ENCODE data around the gene ARHGAP32. TPM values are rescaled to one million over a fixed set of nuclear protein-coding genes. Genes with fewer than 3 reads are reported as not detected.

ARHGAP32 gene
- total RNA-seq, 1 donor, result 20.1 TPM

DNA sequence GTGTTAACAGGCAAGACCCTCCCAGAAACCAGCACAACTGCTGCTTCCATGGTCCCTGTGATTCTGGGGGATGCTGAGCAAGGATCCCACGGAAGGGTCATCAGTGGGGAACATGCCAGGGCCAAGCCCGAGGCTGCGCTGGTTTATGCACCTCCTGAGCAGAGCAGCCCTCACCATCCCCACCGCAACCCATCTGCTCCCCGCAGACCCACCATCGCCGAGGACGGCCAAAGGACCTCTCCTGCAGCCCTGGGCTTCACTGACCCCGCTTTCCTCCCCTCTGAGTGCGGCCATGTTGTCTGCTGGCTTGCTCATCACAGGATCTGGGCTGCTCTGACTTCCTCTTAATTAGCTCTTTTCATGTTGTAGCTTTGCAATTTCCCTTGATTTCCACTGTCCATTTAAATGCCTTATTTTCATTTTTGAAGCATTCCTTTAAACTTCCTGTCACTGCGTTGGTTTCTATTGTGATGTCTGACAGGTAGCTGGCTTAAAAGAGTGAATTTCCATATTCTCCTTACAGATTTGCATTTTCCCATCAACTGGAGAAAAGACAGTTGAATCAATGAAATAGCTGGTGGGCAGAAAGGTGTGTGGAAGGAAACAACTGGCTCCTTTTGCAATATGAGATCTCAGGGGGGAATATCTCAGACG, 264.3 kb downstream of the ARHGAP32 start:
- TF ChIP-seq, protein P1, sequence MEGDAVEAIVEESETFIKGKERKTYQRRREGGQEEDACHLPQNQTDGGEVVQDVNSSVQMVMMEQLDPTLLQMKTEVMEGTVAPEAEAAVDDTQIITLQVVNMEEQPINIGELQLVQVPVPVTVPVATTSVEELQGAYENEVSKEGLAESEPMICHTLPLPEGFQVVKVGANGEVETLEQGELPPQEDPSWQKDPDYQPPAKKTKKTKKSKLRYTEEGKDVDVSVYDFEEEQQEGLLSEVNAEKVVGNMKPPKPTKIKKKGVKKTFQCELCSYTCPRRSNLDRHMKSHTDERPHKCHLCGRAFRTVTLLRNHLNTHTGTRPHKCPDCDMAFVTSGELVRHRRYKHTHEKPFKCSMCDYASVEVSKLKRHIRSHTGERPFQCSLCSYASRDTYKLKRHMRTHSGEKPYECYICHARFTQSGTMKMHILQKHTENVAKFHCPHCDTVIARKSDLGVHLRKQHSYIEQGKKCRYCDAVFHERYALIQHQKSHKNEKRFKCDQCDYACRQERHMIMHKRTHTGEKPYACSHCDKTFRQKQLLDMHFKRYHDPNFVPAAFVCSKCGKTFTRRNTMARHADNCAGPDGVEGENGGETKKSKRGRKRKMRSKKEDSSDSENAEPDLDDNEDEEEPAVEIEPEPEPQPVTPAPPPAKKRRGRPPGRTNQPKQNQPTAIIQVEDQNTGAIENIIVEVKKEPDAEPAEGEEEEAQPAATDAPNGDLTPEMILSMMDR (IDR thresholded peaks at IDR 0.05; ENCODE audit: insufficient read depth, low read length), result no peak
- no peak for DNase-seq (ENCODE audit: low read depth)

DNA sequence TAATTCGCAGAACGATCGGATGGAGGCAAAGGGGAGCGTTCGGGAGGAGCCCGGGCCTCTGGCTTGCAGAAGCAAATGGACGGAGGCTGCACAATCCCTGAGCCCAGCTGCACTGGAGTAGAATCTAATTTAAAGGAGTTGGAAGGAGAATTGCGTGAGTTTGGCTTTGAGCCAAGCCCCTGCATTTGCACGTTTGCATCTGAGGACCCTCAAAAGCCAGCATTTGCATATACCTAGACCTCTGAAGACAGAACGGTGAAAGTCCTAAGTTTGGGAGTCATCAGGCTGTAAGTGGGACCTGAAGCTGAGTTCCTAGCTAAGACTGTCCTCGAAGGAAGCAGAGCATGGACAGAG, 265.0 kb downstream of the ARHGAP32 start:
- TF ChIP-seq, protein P1 (IDR thresholded peaks at IDR 0.05; ENCODE audit: insufficient read depth, low read length), result no peak
- no peak for DNase-seq (ENCODE audit: low read depth)
- H3K4me3 ChIP-seq (ENCODE audit: low read depth, low read length), result no peak overlapping the region

More for the DNA sequence above, 264.3 kb downstream of the ARHGAP32 start:
- H3K4me3 ChIP-seq (ENCODE audit: low read depth, low read length), result no peak overlapping the region

DNA sequence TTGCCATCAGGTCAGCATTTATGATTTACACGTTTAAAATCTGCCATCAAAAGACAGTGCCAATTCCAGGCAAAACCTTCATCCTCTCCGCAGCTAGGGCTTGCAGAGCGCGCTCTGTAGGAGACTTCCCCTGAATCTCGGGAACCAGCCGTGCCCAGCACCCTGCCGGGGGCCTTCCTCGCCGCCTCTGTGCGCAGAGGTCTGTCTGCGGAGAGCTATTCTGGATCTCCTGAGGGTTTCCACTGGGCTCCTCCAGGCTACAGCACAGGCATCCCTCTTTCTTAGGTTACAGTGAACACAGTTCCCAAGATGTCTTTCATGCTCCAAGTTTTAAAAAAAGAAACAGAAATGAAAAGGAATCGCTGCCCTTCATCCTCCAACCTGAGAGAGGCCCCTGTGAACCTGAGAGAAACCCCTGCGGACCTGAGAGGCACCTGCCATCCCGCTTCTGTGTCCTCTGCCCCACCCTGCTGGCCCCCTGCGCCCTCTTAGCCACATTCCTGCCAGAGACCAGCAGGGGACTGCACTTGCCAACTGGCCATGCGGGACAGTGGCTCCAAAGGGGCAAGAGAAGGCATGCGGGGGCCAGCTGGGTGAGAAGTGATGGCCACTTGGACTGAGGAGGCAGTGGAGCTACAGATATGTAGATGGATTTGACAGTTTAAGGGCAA, 265.6 kb downstream of the ARHGAP32 start:
- TF ChIP-seq, protein P1 (IDR thresholded peaks at IDR 0.05; ENCODE audit: insufficient read depth, low read length), result no peak
- DNase-seq (ENCODE audit: low read depth), result no peak
- H3K4me3 ChIP-seq (ENCODE audit: low read depth, low read length), result no peak overlapping the region

DNA sequence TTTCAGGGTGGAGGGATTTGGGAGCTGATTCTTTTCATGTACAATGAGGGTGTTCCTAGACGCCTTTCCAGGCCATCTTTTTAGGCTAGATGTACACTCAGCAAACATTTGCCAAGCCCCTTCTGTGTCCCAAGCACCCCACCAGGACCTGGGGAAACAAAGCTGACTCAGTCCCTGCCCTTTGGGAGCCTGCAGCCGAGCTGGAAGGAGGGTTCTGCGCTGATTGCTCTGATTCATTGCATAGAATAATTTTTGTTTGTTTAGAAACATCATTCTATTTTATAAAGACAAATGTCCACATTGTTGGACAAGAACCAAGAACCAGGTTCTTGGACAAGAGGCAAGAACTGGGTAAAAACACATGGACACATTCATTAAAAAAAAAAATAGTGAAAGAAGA, 266.1 kb downstream of the ARHGAP32 start:
- TF ChIP-seq, protein P1 (IDR thresholded peaks at IDR 0.05; ENCODE audit: insufficient read depth, low read length), result no peak
- no peak for DNase-seq (ENCODE audit: low read depth)
- H3K4me3 ChIP-seq (ENCODE audit: low read depth, low read length), result no peak overlapping the region

DNA sequence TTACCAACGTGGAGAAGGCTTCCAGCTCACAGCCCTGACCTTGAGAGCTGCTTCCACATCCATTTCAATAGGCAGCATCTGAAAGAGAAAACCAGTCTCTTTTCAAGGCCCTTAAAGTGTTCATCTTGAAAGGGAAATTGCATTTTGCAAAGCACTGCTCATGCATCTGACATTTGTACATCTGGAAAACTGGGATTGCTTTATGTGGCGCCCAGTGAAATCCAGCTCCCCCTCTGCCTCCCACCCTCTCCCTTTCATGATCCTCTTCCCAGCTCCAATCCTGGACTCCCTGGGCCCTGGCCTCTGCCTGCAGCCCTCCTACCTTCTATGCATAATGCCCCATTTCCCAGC, 266.9 kb downstream of the ARHGAP32 start:
- no peak overlapping the region for H3K4me3 ChIP-seq (ENCODE audit: low read depth, low read length)
- no peak for DNase-seq (ENCODE audit: low read depth)
- TF ChIP-seq, protein P1 (IDR thresholded peaks at IDR 0.05; ENCODE audit: insufficient read depth, low read length), result no peak

DNA sequence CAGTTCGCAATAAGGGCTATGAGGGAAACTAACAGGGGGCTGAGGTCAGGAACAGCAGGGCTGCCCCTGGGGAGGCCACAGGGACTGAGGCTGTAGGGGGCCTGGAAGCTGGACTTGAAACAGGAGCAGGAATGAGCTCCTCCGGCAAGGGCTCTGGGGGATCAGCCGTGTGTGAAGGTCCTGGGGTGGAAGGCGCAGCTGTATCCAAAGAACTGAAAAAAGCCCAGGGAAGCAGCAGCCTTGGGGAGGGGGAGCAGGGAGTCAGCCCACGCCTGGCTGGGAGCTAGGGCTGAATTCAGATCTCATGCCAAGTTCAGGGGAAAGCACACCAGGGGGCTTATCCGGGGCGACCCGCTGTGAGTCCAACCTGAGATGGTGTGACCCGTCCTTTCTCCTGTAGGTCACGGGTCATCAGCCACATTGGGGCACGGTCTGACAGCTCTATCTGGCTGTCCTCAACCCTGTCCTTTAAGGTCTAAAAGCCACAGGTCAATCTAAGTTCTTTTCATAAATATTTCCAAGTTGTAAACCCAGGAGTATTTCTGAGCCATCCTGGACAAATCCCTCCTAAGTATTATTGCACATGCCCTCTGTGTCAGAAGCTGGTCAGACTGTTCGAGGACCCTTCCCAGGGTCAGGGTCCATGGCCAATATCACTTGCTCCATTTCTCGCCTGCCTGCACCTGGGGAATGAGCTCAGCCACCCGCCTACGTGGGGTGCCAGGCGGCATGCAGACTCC, 267.4 kb downstream of the ARHGAP32 start:
- H3K4me3 ChIP-seq (ENCODE audit: low read depth, low read length), result no peak overlapping the region
- no peak for DNase-seq (ENCODE audit: low read depth)
- TF ChIP-seq, protein P1 (IDR thresholded peaks at IDR 0.05; ENCODE audit: insufficient read depth, low read length), result no peak
